ENCODE measurements around the gene TRMT2B.
"Not testable (repeated sequence)": the region's sequence is repeated elsewhere in the genome, so short reads cannot be mapped to it uniquely, and the experiment has no call there.

Gene TRMT2B

GRCh38 chrX:101051549-101052302 is at the start of gene TRMT2B:
TRMT2B (minus strand) TSS chrX:101052111; CDS start chrX:101042289, 9,822 bp downstream.
- peak; percentile 4 to 83 (median 52) for DNase-seq

GRCh38 chrX:101097546-101098453 is 45.9 kb upstream of the TRMT2B start, which contains the start of gene CENPI:
CENPI (plus strand) TSS chrX:101098204; CDS start chrX:101101071, 2,867 bp downstream.
- DNase-seq: peak; percentile 3 to 93 (median 82)

GRCh38 chrX:101091817-101092216 is 39.9 kb upstream of the TRMT2B start:
- no peak for DNase-seq

GRCh38 chrX:101081231-101081630 is 29.3 kb upstream of the TRMT2B start:
- peak in 1 of 56 donors; percentile 1 for DNase-seq

GRCh38 chrX:101080326-101081124 is 28.6 kb upstream of the TRMT2B start:
- DNase-seq: peak in 7 of 56 donors; percentile 0 to 15 (median 1)

GRCh38 chrX:101079736-101080270 is 27.9 kb upstream of the TRMT2B start:
- DNase-seq: peak in 11 of 56 donors; percentile 0 to 26 (median 1)

GRCh38 chrX:101078716-101079598 is 27.0 kb upstream of the TRMT2B start, which contains the start of gene TMEM35A:
TMEM35A (plus strand) TSS chrX:101078879; CDS start chrX:101079003, 124 bp downstream.
- DNase-seq: peak in 27 of 56 donors; percentile 0 to 44 (median 9)

GRCh38 chrX:101071582-101071981 is 19.7 kb upstream of the TRMT2B start:
- DNase-seq: no peak

- DNase-seq: no peak
These were observed 10.3 kb upstream of the TRMT2B start for GRCh38 chrX:101062176-101062575.

- no peak for DNase-seq
These were observed 5.3 kb upstream of the TRMT2B start for GRCh38 chrX:101057093-101057714.

GRCh38 chrX:101056551-101056950 is 4.6 kb upstream of the TRMT2B start:
- DNase-seq: not testable (repeated sequence)

GRCh38 chrX:101051153-101051548 is 760 bp downstream of the TRMT2B start:
- DNase-seq: peak in 6 of 56 donors; percentile 0 to 19 (median 4)

GRCh38 chrX:101040197-101040596 is 11.7 kb downstream of the TRMT2B start:
- no peak for DNase-seq

- DNase-seq: no peak
These were observed 14.7 kb downstream of the TRMT2B start for GRCh38 chrX:101037231-101037630.

GRCh38 chrX:101029665-101030064 is 22.2 kb downstream of the TRMT2B start:
- DNase-seq: no peak

- DNase-seq: no peak
These were observed 23.3 kb downstream of the TRMT2B start for GRCh38 chrX:101028562-101028961.

GRCh38 chrX:101025126-101025525 is 26.8 kb downstream of the TRMT2B start:
- DNase-seq: no peak

- DNase-seq: no peak
These were observed 29.9 kb downstream of the TRMT2B start for GRCh38 chrX:101022020-101022419.

- not testable (repeated sequence) for DNase-seq
These were observed 39.9 kb downstream of the TRMT2B start for GRCh38 chrX:101012031-101012430.
